ENCODE results near the gene SNED1. TPM values are rescaled to one million over a fixed set of nuclear protein-coding genes. Genes with fewer than 3 reads are reported as not detected.

The SNED1 gene
- total and polyA plus RNA-seq, 9 donors = 16.7 to 69.5 (median 38.9) TPM

GRCh38 chr2:241037498-241037897 is 39.1 kb downstream of the SNED1 start:
- H3K4me1 ChIP-seq (ENCODE audit: insufficient read depth) = no peaks in the 10 kb centered on the region
- H3K9me3 ChIP-seq = no peaks in the 10 kb centered on the region
- H3K36me3 ChIP-seq = no peaks in the 10 kb centered on the region
- H3K4me3 ChIP-seq = no peak overlapping the region
- DNase-seq = no peak
- 93 to 97% (median 95%) methylated on average over 9 of the region's 9 CpGs for WGBS, 3 donors
- no peaks in the 10 kb centered on the region for H3K27me3 ChIP-seq
- no peak overlapping the region for H3K27ac ChIP-seq
- TF ChIP-seq CTCF (IDR thresholded peaks at IDR 0.05) = no peak
- TF ChIP-seq EP300 (IDR thresholded peaks at IDR 0.05) = no peak
- no peak for TF ChIP-seq POLR2A (IDR thresholded peaks at IDR 0.05)
- intact Hi-C loops (cut with DNase I) = no loop called here

GRCh38 chr2:241038374-241039180 is 40.2 kb downstream of the SNED1 start:
- WGBS, 3 donors = 93 to 94% (median 94%) methylated on average over 20 of the region's 20 CpGs
- intact Hi-C loops (cut with DNase I) = no loop called here
- Histone ChIP-seq H3K4me1 (ENCODE audit: insufficient read depth) (no peaks in the 10 kb centered on the region), H3K4me3 (no peak overlapping the region), H3K36me3 (no peaks in the 10 kb centered on the region), H3K27ac (no peak overlapping the region), H3K27me3 (no peaks in the 10 kb centered on the region), H3K9me3 (no peaks in the 10 kb centered on the region)
- TF ChIP-seq POLR2A (IDR thresholded peaks at IDR 0.05) (no peak), CTCF (IDR thresholded peaks at IDR 0.05) (no peak), EP300 (IDR thresholded peaks at IDR 0.05) (no peak)
- DNase-seq = no peak

GRCh38 chr2:241039416-241039815 is 41.0 kb downstream of the SNED1 start:
- no peak overlapping the region for H3K4me3 ChIP-seq
- no peak for DNase-seq
- no peak for TF ChIP-seq CTCF (IDR thresholded peaks at IDR 0.05)
- no peak for TF ChIP-seq POLR2A (IDR thresholded peaks at IDR 0.05)
- TF ChIP-seq EP300 (IDR thresholded peaks at IDR 0.05) = no peak
- WGBS, 3 donors = 90 to 98% (median 93%) methylated on average over 4 of the region's 4 CpGs
- H3K36me3 ChIP-seq = no peaks in the 10 kb centered on the region
- intact Hi-C loops (cut with DNase I) = no loop called here
- H3K9me3 ChIP-seq = no peaks in the 10 kb centered on the region
- no peak overlapping the region for H3K27ac ChIP-seq
- H3K27me3 ChIP-seq = no peaks in the 10 kb centered on the region
- H3K4me1 ChIP-seq (ENCODE audit: insufficient read depth) = no peaks in the 10 kb centered on the region

GRCh38 chr2:241040081-241040803 is 41.8 kb downstream of the SNED1 start:
- DNase-seq = no peak
- 91 to 94% (median 91%) methylated on average over 12 to 13 of the region's 13 CpGs for WGBS, 3 donors

More at GRCh38 chr2:241040081-241040803, 41.8 kb downstream of the SNED1 start:
- H3K4me1 ChIP-seq (ENCODE audit: insufficient read depth) = no peaks in the 10 kb centered on the region
- no peak overlapping the region for H3K27ac ChIP-seq
- no peak overlapping the region for H3K4me3 ChIP-seq
- no peaks in the 10 kb centered on the region for H3K9me3 ChIP-seq
- H3K36me3 ChIP-seq = no peaks in the 10 kb centered on the region
- TF ChIP-seq CTCF (IDR thresholded peaks at IDR 0.05) (no peak), EP300 (IDR thresholded peaks at IDR 0.05) (no peak), POLR2A (IDR thresholded peaks at IDR 0.05) (no peak)
- intact Hi-C loops (cut with DNase I) = no loop called here
- no peaks in the 10 kb centered on the region for H3K27me3 ChIP-seq
